ENCODE results near the gene SPP1.

- TF ChIP-seq CTCF (IDR thresholded peaks at IDR 0.05): no peak
- TF ChIP-seq POLR2A (IDR thresholded peaks at IDR 0.05): no peak
- no peak for TF ChIP-seq POLR2AphosphoS5 (IDR thresholded peaks at IDR 0.05)
Measured at GRCh38 chr4:87981486-87981885, 6.0 kb downstream of the SPP1 start.

Data from gastroesophageal sphincter (tissue), 3 donors.